ENCODE data around the gene APOBR.
"Not testable (repeated sequence)": the region's sequence is repeated elsewhere in the genome, so short reads cannot be mapped to it uniquely, and the experiment has no call there.

Gene APOBR

GRCh38 chr16:28494121-28494851 is at the start of gene APOBR:
Gene APOBR, plus strand, starts transcription at chr16:28494643. Its CDS starts 39 bp downstream, at chr16:28494682.
- TF ChIP-seq CTCF (IDR thresholded peaks at IDR 0.05; ENCODE audit: insufficient read depth, low read depth, low read length, missing control alignments), result no peak
- no peak for DNase-seq (ENCODE audit: low read depth)
- no peak within 1 kb of the TSS for H3K4me3 ChIP-seq (ENCODE audit: low read length)

DNA sequence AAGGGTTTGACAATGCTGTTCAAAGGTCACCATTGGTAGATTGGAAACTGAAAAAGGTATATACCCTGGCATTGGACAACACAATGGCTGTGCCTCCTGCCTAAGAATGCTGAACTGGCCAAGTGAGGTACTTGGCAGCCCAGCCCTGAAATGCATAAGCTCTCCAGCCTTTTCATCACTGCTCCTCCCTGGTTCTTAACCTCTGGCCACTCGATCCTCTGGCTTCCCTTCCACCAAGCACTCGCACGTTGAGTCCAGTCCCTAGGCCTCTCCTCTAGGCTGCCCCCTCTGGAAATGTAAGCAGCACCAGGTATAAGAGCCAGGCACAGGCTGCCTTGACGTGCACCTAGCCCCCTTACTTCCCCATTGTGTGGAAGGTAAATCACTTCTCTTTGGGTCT is 48.1 kb upstream of the APOBR start:
- not testable (repeated sequence) for H3K4me3 ChIP-seq (ENCODE audit: low read length); DNase-seq (ENCODE audit: low read depth)

GRCh38 chr16:28447081-28447480 is 47.4 kb upstream of the APOBR start:
- not testable (repeated sequence) for DNase-seq (ENCODE audit: low read depth); H3K4me3 ChIP-seq (ENCODE audit: low read length)

DNA sequence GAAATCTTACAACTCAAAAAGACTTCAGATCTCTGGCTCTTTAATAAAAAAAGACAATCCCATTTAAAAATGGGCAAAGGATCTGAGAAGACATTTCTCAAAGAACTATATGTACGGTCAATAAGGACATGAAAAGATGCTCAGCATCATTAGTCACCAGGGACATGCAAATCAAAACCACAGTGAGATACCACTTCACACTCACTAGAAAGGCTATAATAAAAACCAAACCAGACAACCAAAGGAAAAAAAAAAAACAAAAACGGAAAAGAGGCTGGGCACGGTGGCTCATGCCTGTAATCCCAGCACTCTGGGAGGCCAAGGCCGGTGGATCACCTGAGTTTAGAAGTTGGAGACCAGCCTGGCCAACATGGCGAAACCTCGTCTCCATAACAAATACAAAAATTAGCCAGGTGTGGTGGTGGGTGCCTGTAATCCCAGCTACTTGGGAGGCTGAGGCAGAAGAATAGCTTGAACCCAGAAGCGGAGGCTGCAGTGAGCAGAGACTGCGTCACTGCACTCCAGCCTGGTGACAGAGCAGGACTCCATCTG is 20.7 kb upstream of the APOBR start:
- DNase-seq (ENCODE audit: low read depth), result no peak
- TF ChIP-seq CTCF (IDR thresholded peaks at IDR 0.05; ENCODE audit: insufficient read depth, low read depth, low read length, missing control alignments), result no peak
- H3K4me3 ChIP-seq (ENCODE audit: low read length), result no peak overlapping the region

- no peak for DNase-seq (ENCODE audit: low read depth)
- no peak overlapping the region for H3K4me3 ChIP-seq (ENCODE audit: low read length)
- no peak for TF ChIP-seq CTCF (IDR thresholded peaks at IDR 0.05; ENCODE audit: insufficient read depth, low read depth, low read length, missing control alignments)
These were observed 19.2 kb upstream of the APOBR start for GRCh38 chr16:28475221-28475620.

- DNase-seq (ENCODE audit: low read depth), result no peak
- H3K4me3 ChIP-seq (ENCODE audit: low read length), result no peak overlapping the region
- no peak for TF ChIP-seq CTCF (IDR thresholded peaks at IDR 0.05; ENCODE audit: insufficient read depth, low read depth, low read length, missing control alignments)
These were observed 17.0 kb upstream of the APOBR start for GRCh38 chr16:28477311-28477920.

DNA sequence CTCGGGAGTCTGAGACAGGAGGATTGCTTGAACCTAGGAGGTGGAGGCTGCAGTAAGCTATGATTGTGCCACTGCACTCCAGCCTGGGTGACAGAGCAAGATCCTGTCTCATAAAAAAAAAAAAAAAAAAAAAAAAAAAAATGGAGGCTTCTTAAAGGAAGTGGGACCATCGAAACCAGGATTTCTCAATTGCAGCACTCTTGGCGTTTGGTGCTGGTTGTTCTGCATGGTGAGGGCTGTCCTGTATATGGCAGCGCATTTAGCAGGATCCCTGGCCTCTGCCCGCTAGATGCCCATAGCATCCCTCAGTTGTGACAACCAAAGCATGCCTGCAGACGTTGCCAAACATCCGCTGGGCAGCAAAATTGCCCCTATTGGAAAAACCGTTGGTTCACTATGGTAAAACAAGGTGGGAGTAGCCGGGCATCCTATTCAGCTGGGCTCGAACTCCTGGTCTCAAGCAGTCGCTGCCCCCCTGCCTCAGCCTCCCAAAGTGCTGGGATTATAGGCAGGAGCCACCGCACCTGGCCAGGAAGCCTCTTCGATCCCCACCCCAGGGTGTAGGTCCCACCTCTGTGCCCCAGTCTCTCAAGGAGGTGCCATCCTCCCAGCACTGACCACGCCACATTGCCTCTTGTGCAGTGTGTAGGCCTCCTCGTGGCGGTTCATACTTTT is 15.8 kb upstream of the APOBR start:
- TF ChIP-seq CTCF (IDR thresholded peaks at IDR 0.05; ENCODE audit: insufficient read depth, low read depth, low read length, missing control alignments), result no peak
- H3K4me3 ChIP-seq (ENCODE audit: low read length), result no peak overlapping the region
- DNase-seq (ENCODE audit: low read depth), result no peak

Measured in epithelial cell of esophagus (primary cell).